Medulla oblongata (tissue), 1 donor: ENCODE measurements around the gene WDR86.

Source experiments
- DNase-seq: peaks from one replicate; pipeline ENCODE4 v3.0.0-alpha.2; 2015; ENCODE audit errors: extremely low spot score

Gene WDR86

DNA sequence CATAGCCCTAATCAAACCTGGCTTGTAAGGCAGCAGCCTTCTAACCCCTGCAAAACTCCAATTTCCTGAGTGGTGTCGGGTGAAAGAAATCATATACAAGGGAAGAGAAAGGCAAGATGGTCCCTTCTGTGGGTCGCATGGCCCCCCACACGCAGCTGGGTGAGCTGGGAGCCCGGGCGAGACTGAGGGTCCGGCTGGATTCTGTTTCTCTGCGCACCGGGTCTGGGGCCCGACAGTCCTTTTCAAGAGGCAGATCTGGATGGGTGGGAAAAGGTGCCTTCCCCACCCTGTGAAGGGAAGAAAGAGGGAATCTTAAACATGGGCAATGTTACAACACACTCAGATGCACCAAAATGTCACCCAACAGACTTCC lies 18.5 kb downstream of the WDR86 start:
- DNase-seq: no peak

GRCh38 chr7:151390598-151391357 lies 19.1 kb downstream of the WDR86 start:
- DNase-seq: no peak

- no peak for DNase-seq
Measured at GRCh38 chr7:151389768-151390597, 19.9 kb downstream of the WDR86 start.

GRCh38 chr7:151389096-151389767 lies 20.6 kb downstream of the WDR86 start:
- no peak for DNase-seq

- no peak for DNase-seq
Measured at GRCh38 chr7:151388430-151388829, 21.4 kb downstream of the WDR86 start.

- DNase-seq: no peak
Measured at GRCh38 chr7:151388007-151388297, 21.9 kb downstream of the WDR86 start.

- no peak for DNase-seq
Measured at GRCh38 chr7:151387161-151388006, 22.5 kb downstream of the WDR86 start.

GRCh38 chr7:151386301-151387160 lies 23.3 kb downstream of the WDR86 start:
- no peak for DNase-seq

GRCh38 chr7:151385626-151386300 lies 24.1 kb downstream of the WDR86 start:
- no peak for DNase-seq

DNA sequence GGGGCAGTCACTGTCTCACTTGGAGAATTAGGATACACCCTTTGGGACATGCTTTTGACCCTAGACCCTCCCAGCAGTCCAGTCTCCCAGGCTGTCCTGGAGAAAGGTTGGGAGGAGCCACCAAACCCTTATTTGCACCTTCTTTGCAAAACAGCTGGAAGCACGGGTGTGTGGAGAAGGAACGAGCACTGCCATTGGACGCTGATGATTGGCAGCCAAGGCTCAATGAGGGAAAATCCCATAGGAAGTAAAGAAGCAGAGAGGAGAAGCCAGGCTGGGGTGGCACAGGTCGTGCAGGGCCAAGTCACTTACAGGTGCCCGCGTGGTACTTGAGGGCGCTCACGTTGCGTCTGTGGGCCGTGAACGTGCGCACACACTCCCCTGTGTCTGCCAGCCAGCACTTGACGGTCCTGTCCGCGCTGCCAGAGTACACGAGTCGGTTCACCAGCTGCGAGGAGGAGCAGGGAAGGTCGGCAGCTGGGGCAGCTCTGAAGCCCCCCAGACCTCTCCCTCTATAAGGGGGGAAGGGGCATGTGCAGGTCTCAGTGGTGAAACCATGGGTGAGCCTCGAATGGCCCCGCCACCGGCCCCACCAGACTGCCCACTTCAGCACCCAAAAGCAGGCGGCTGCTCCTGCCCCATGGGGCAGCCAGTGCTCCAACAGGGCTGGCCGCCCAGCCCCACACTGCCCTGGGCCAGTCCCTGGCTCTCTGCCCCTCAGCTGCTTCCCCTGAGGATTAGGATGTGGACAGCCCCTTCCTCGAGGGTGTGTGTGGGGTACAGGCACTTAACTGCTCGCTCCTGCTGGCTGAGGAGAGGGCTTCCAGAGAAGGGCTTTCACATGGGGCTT lies 24.8 kb downstream of the WDR86 start:
- no peak for DNase-seq

GRCh38 chr7:151384352-151384697 lies 25.5 kb downstream of the WDR86 start:
- no peak for DNase-seq

GRCh38 chr7:151383638-151384351 lies 26.0 kb downstream of the WDR86 start:
- DNase-seq: no peak

GRCh38 chr7:151382079-151382885 lies 27.6 kb downstream of the WDR86 start:
- DNase-seq: no peak

DNA sequence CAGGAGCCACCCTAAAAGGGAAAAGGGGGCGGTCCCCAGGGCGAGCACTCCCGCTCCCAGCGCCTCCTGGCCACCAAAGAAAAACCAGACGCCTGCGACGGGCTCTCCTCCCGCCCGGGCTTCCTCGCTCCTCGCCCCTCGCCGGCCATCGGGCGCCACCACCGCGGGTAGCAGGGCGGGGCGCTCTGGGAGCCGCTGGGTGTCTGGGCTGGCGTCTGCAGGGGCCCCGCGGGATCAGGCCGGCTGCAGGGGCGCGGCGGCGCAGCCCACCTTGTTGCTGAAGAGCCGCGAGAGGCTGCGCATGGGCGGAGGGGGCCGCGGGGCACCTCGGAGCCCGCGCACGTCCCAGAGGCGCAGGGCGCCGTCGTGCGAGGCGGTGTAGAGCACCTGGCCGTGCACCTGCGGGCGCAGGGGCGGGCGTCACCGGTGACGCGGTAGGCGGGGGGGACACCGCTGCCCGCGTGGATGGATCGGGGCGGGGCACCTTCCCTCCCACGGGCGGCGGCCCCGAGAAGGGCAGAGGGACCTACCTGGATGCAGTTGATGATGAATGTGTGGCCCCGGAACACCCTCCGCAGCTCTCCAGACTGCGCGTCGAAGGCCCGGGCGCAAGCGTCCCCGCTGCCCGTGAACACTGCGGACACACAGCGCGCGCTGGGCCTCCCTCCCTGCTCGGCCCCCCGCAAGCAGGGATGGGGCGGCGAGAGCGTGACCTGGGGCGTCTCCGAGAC lies 28.3 kb downstream of the WDR86 start:
- no peak for DNase-seq

DNA sequence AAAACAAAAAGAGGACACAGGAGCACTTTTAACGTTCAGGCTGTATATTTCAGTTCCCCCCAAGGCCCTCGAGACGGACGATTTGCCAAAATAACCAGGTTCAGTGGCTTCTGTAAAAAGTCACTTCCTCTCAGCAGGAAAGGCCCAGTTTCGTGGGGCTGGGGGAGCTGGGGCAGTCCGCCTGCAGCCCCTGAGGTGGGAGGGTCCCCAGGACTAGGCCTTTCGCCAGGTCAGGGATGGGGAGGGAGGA lies 28.8 kb downstream of the WDR86 start:
- DNase-seq: no peak

GRCh38 chr7:151380199-151381097 lies 29.4 kb downstream of the WDR86 start:
- no peak for DNase-seq
